Fibroblast of the aortic adventitia (primary cell): ENCODE data around the gene SYT14. TPM values are rescaled to one million over a fixed set of nuclear protein-coding genes. Genes with fewer than 3 reads are reported as not detected.
A peak's percentile ranks its signal among the peaks of the same experiment; 100 is the strongest.

Experiments used
- DNase-seq: peaks from one replicate; pipeline ENCODE4 v3.0.0-alpha.2; 2010; ENCODE audit warnings: low read depth
- H3K4me3 ChIP-seq: 2 replicates; pipeline ENCODE4 v1.5.1; 2011; ENCODE audit warnings: low read depth, mild to moderate bottlenecking, control low read depth, low read length, moderate library complexity
- total RNA-seq: library from RNA; depleted of rRNA; stranded (reverse); fragments of >200 nt; gene quantifications from 2 replicates; pipeline ENCODE4 v1.2.3, GENCODE V29; 2012; ENCODE audit warnings: low replicate concordance
- TF ChIP-seq, protein P1 (sequence below): IDR thresholded peaks from 2 replicates; pipeline ENCODE4 v1.5.1; 2011; ENCODE audit warnings: mild to moderate bottlenecking, low read length, control low read depth, inconsistent platforms; ENCODE audit not compliant: insufficient read depth

The SYT14 gene
- total RNA-seq, 1 donor: 35.0 TPM

GRCh38 chr1:210123383-210123782, 185.4 kb downstream of the SYT14 start:
- no peak overlapping the region for H3K4me3 ChIP-seq
- peak; percentile 27 for DNase-seq
- TF ChIP-seq, protein P1, sequence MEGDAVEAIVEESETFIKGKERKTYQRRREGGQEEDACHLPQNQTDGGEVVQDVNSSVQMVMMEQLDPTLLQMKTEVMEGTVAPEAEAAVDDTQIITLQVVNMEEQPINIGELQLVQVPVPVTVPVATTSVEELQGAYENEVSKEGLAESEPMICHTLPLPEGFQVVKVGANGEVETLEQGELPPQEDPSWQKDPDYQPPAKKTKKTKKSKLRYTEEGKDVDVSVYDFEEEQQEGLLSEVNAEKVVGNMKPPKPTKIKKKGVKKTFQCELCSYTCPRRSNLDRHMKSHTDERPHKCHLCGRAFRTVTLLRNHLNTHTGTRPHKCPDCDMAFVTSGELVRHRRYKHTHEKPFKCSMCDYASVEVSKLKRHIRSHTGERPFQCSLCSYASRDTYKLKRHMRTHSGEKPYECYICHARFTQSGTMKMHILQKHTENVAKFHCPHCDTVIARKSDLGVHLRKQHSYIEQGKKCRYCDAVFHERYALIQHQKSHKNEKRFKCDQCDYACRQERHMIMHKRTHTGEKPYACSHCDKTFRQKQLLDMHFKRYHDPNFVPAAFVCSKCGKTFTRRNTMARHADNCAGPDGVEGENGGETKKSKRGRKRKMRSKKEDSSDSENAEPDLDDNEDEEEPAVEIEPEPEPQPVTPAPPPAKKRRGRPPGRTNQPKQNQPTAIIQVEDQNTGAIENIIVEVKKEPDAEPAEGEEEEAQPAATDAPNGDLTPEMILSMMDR: no peak

DNA sequence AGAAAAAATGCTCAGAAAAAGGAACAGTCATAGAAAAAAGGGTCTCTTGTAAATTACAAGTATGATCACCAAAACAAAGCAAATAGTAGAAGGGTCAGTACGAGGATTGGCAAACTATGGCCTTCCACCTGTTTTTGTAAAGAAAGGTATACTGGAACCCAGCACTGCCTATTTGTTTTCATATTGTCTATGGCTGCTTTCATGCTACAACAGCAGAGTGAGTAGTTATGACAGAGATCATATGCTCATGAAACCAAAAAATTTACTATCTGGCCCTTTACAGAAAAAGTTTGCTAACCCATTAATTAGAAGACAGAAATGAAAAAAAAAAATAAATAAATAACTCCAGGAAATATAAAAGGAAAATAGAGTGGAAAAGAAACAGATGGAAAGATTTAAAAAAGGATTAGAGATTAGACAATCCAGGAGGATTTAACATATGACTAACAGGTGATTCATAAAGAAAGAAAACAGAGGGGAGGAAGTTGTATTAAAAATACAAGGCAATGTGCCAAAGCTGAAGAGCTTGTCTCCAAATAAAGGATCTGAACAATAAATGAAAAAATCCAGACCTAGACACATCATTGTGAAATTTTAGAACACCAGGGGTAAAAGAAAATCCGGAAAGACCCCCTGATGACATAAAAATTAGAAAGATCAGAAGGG, 186.0 kb downstream of the SYT14 start:
- peak; percentile 82 for DNase-seq
- TF ChIP-seq, protein P1: no peak
- H3K4me3 ChIP-seq: no peak overlapping the region

GRCh38 chr1:210124736-210125135, 186.7 kb downstream of the SYT14 start:
- TF ChIP-seq, protein P1: no peak
- no peak overlapping the region for H3K4me3 ChIP-seq
- DNase-seq: peak; percentile 2

GRCh38 chr1:210125143-210125542, 187.1 kb downstream of the SYT14 start:
- no peak for DNase-seq
- TF ChIP-seq, protein P1: no peak
- no peak overlapping the region for H3K4me3 ChIP-seq

- no peak for DNase-seq
- H3K4me3 ChIP-seq: no peak overlapping the region
- TF ChIP-seq, protein P1: no peak
Observed at GRCh38 chr1:210129092-210129491, 191.1 kb downstream of the SYT14 start.

DNA sequence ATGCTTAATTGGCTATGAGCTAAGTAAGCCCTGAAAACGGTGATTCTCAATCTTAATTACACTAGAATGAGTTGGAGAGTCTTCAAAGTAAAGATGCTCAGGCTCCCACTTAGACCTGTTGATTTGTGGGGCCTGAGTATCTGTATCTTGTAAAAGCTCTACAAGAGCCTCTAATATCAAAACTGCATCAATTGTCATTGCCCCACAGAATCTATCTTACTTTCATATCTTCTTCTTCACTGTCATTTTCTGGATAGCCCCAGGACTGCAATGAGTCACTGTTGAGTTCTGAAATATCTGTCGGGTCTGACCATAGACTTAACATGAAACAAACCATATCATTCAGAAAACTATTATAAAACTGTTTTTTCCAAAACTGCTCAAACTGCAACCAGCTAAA, 191.7 kb downstream of the SYT14 start:
- TF ChIP-seq, protein P1: no peak
- no peak for DNase-seq
- H3K4me3 ChIP-seq: no peak overlapping the region

DNA sequence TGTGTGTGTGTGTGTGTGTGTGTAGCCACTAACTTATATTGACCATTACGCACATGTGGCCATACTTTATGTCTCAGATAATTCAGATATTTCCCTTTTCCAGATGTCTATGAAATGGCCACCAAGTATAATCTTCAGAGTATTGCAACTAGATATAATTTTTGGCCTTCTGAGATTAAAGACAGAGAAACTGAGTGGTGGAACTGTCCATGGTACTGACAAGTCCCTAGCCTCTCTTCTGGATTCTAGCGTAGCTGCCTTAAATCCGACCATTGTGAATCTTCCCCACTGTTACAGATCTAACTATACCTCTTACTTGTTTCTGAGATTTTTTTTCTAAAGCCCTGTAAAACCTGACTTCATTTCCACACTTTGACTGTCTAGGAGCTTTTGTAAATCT, 194.6 kb downstream of the SYT14 start:
- DNase-seq: peak; percentile 65
- TF ChIP-seq, protein P1: no peak
- H3K4me3 ChIP-seq: no peak overlapping the region
